CD14-positive monocyte (primary cell): ENCODE measurements around the gene EDEM1. TPM values are rescaled to one million over a fixed set of nuclear protein-coding genes. Genes with fewer than 3 reads are reported as not detected.
"Not testable (repeated sequence)": the region's sequence is repeated elsewhere in the genome, so short reads cannot be mapped to it uniquely, and the experiment has no call there.

Source experiments
- DNase-seq, 3 donors: peaks; one replicate each; pipeline ENCODE4 v3.0.0-alpha.2; 2011 to 2022
- H2AFZ ChIP-seq: 2 replicates; pipeline ENCODE4 v1.6.0; 2012; ENCODE audit warnings: mild to moderate bottlenecking, low read depth, low read length, inconsistent platforms; ENCODE audit not compliant: insufficient read depth, poor library complexity, severe bottlenecking
- H3K27ac ChIP-seq, 2 donors: 1 replicate in 1 of 2; 2 replicates in 1 of 2; pipeline ENCODE4 v1.5.1; 2012 to 2013; ENCODE audit warnings: low read length in 2 of 2, control low read depth in 1 of 2, inconsistent platforms in 1 of 2, low read depth in 1 of 2, mild to moderate bottlenecking in 1 of 2
- H3K27me3 ChIP-seq, 2 donors: one replicate each; pipeline versions ENCODE4 v1.6.0 to v1.6.1; 2011 to 2013; ENCODE audit warnings: low read length in 2 of 2; ENCODE audit not compliant: control insufficient read depth in 2 of 2, insufficient read depth in 2 of 2
- H3K36me3 ChIP-seq, 2 donors: replicated peaks in 1 of 2; 1 replicate in 1 of 2; 2 replicates in 1 of 2; pipeline versions ENCODE4 v1.5.1 to v1.6.1; 2012 to 2013; ENCODE audit warnings: low read length in 2 of 2, control low read depth in 1 of 2, inconsistent platforms in 1 of 2, mild to moderate bottlenecking in 1 of 2; ENCODE audit not compliant: insufficient read depth in 2 of 2, control insufficient read depth in 1 of 2
- H3K4me1 ChIP-seq, 2 donors: 1 replicate in 1 of 2; 2 replicates in 1 of 2; pipeline versions ENCODE4 v1.5.1 to v1.6.1; 2012 to 2013; ENCODE audit warnings: low read length in 2 of 2, control low read depth in 1 of 2, inconsistent platforms in 1 of 2, mild to moderate bottlenecking in 1 of 2, moderate library complexity in 1 of 2; ENCODE audit not compliant: insufficient read depth in 2 of 2, control insufficient read depth in 1 of 2
- H3K4me2 ChIP-seq: replicated peaks from 2 replicates; pipeline ENCODE3; 2012; ENCODE audit warnings: low read length, moderate library complexity, mild to moderate bottlenecking; ENCODE audit not compliant: poor library complexity, severe bottlenecking; ENCODE audit errors: extremely low read depth
- H3K4me3 ChIP-seq, 3 experiments: fragments of 200-600 bp in 1 of 3; sonication (generic) in 1 of 3; replicated peaks in 1 of 3; 1 replicate in 2 of 3; 2 replicates in 1 of 3; pipeline ENCODE4 v1.5.1; 2011 to 2013; ENCODE audit warnings: low read length in 3 of 3, mild to moderate bottlenecking in 3 of 3, control low read depth in 2 of 3, low read depth in 2 of 3, inconsistent platforms in 1 of 3, moderate library complexity in 1 of 3
- H3K79me2 ChIP-seq: 2 replicates; pipeline ENCODE4 v1.6.0; 2012; ENCODE audit warnings: mild to moderate bottlenecking, control low read depth, inconsistent platforms, low read length, moderate library complexity; ENCODE audit not compliant: insufficient read depth
- H3K9ac ChIP-seq: 2 replicates; pipeline ENCODE4 v1.6.0; 2017; ENCODE audit warnings: low read length, mild to moderate bottlenecking; ENCODE audit not compliant: insufficient read depth, poor library complexity, severe bottlenecking
- H3K9me3 ChIP-seq, 2 donors: replicated peaks in 1 of 2; 1 replicate in 1 of 2; 2 replicates in 1 of 2; pipeline versions ENCODE4 v1.5.1 to v1.6.1; 2012 to 2013; ENCODE audit warnings: low read length in 2 of 2, control low read depth in 1 of 2; ENCODE audit not compliant: control insufficient read depth in 1 of 2, insufficient read depth in 1 of 2
- H4K20me1 ChIP-seq: 2 replicates; pipeline ENCODE4 v1.6.0; 2012; ENCODE audit warnings: mild to moderate bottlenecking, low read length, control low read depth, moderate library complexity; ENCODE audit not compliant: insufficient read depth
- H3K27ac Mint-ChIP-seq, 7 donors: one replicate each; pipeline ENCODE4 v1.8.0; 2020; ENCODE audit warnings: mild to moderate bottlenecking in 7 of 7, mixed read lengths in 7 of 7, moderate library complexity in 6 of 7, inconsistent platforms in 2 of 7
- H3K27me3 Mint-ChIP-seq, 3 donors: one replicate each; pipeline ENCODE4 v1.8.0; 2021 to 2022; ENCODE audit warnings: low read depth in 3 of 3, mild to moderate bottlenecking in 3 of 3, mixed read lengths in 3 of 3, moderate library complexity in 3 of 3, inconsistent platforms in 1 of 3
- H3K36me3 Mint-ChIP-seq, 2 donors: one replicate each; pipeline ENCODE4 v1.8.0; 2020; ENCODE audit warnings: mixed read lengths in 2 of 2, inconsistent platforms in 1 of 2, mild to moderate bottlenecking in 1 of 2
- H3K4me1 Mint-ChIP-seq: one replicate; pipeline ENCODE4 v1.8.0; 2020; ENCODE audit warnings: mild to moderate bottlenecking, mixed read lengths
- H3K4me3 Mint-ChIP-seq, 2 donors: one replicate each; pipeline ENCODE4 v1.8.0; 2020; ENCODE audit warnings: mild to moderate bottlenecking in 2 of 2, mixed read lengths in 2 of 2, moderate library complexity in 1 of 2
- H3K9me3 Mint-ChIP-seq, 7 donors: one replicate each; pipeline ENCODE4 v1.8.0; 2020 to 2022; ENCODE audit warnings: mixed read lengths in 7 of 7, mild to moderate bottlenecking in 6 of 7, moderate library complexity in 6 of 7, inconsistent platforms in 2 of 7
- WGBS: methylation state at CpG from one replicate; pipeline ENCODE4 v1.1.5; 2013; ENCODE audit warnings: missing lambda C conversion rate; ENCODE audit not compliant: insufficient coverage; 5-methylcytosine and 5-hydroxymethylcytosine counted together
- intact Hi-C, 2 donors: fragments of 100-400 bp; cut with micrococcal nuclease; formaldehyde crosslinking; loops; one replicate each; pipeline versions ENCODE4 v1.15.0 to v1.15.1; 2023
- polyA plus RNA-seq, 3 donors: library from polyadenylated mRNA; depleted of rRNA in 1 of 3; unstranded in 2 of 3; stranded (reverse) in 1 of 3; fragments of 300-500 nt in 2 of 3; fragments of >200 nt in 1 of 3; fragmentation: Illumina TruSeq in 2 of 3; gene quantifications; 1 replicate in 2 of 3; 2 replicates in 1 of 3; pipeline ENCODE4 v1.2.3, GENCODE V29; 2012 to 2021
- TF ChIP-seq, protein P1 (sequence below): fragments of 200-600 bp; IDR thresholded peaks from one replicate; pipeline ENCODE4 v1.8.0; 2022; ENCODE audit warnings: antibody characterized with exemption, mild to moderate bottlenecking

Gene EDEM1
- polyA plus RNA-seq, 3 donors, result 17.5 to 31.7 (median 23.7) TPM

DNA sequence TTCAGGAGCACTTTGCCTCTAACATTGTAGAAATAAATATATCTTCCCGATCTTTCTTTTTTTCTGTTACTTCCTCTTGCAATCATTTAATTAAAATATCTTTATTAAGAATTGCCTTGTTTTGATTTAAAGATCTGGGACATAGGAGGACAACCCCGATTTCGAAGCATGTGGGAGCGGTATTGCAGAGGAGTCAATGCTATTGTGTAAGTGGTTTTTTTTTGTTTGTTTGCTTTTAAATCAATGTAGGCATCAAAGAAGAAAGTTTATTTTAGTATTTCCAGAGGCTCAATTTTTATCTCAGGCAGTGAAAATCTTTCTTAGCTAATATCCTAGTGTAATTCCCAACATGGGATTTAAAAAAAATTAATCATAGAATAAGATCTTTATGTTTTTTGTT is 15.5 kb upstream of the EDEM1 start:
- no peaks in the 10 kb centered on the region for H3K9me3 ChIP-seq
- H3K4me2 ChIP-seq, result no peak overlapping the region
- no peak overlapping the region for H3K9ac ChIP-seq
- TF ChIP-seq, protein P1, sequence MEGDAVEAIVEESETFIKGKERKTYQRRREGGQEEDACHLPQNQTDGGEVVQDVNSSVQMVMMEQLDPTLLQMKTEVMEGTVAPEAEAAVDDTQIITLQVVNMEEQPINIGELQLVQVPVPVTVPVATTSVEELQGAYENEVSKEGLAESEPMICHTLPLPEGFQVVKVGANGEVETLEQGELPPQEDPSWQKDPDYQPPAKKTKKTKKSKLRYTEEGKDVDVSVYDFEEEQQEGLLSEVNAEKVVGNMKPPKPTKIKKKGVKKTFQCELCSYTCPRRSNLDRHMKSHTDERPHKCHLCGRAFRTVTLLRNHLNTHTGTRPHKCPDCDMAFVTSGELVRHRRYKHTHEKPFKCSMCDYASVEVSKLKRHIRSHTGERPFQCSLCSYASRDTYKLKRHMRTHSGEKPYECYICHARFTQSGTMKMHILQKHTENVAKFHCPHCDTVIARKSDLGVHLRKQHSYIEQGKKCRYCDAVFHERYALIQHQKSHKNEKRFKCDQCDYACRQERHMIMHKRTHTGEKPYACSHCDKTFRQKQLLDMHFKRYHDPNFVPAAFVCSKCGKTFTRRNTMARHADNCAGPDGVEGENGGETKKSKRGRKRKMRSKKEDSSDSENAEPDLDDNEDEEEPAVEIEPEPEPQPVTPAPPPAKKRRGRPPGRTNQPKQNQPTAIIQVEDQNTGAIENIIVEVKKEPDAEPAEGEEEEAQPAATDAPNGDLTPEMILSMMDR, result no peak
- Mint-ChIP-seq H3K27me3 (no peaks in the 10 kb centered on the region), H3K4me3 (no peak overlapping the region), H3K36me3 (peaks cover 43 to 55% of the 10 kb centered on the region in 2 donors), H3K27ac (peak overlapping the region in 1 of 7 donors; percentile 40), H3K4me1 (peaks cover 23% of the 10 kb centered on the region), H3K9me3 (no peaks in the 10 kb centered on the region)
- intact Hi-C loops, result no loop called here
- H2AFZ ChIP-seq, result no peak overlapping the region
- peaks cover 14 to 28% of the 10 kb centered on the region in 2 donors for H3K4me1 ChIP-seq
- H3K27me3 ChIP-seq, result no peaks in the 10 kb centered on the region
- H3K4me3 ChIP-seq, result no peak overlapping the region
- WGBS, result 100% methylated on average over 3 of the region's 4 CpGs
- H3K36me3 ChIP-seq, result peaks cover 52 to 66% of the 10 kb centered on the region in 2 donors
- no peak overlapping the region for H3K27ac ChIP-seq
- peaks cover 78% of the 10 kb centered on the region for H4K20me1 ChIP-seq
- DNase-seq, result no peak
- H3K79me2 ChIP-seq, result peaks cover 96% of the 10 kb centered on the region

DNA sequence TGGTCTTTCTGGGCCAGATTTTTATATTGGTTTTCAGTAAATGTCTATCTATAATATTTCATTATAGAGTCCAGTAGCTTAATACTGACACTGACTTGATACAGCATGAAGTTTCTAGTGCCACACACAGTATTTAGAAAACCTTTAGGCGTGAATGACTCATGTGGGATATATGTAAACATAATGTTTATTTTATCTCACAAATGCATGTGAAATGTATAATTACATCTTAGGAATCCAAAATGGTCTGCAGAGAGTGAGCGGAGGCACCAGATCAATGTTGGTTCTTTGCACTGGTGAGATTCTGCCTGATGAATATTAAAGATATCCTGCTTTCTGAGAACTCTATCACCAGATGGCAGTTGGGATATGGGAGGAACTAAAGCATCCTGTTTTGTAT is 8.5 kb upstream of the EDEM1 start:
- Histone ChIP-seq H4K20me1 (peaks cover 60% of the 10 kb centered on the region), H3K36me3 (peaks cover 66 to 83% of the 10 kb centered on the region in 2 donors), H3K4me1 (peaks cover 12 to 18% of the 10 kb centered on the region in 2 donors), H3K27ac (peak overlapping the region in 1 of 2 donors; percentile 18), H3K79me2 (peaks cover 85% of the 10 kb centered on the region)
- H3K4me3 ChIP-seq, intact Hi-C loops, DNase-seq, H3K27me3 Mint-ChIP-seq, H3K4me2 ChIP-seq, H3K9me3 ChIP-seq, H3K9me3 Mint-ChIP-seq, H2AFZ ChIP-seq, H3K27me3 ChIP-seq, H3K9ac ChIP-seq, H3K4me3 Mint-ChIP-seq: not testable (repeated sequence)
- Mint-ChIP-seq H3K36me3 (peaks cover 53 to 77% of the 10 kb centered on the region in 2 donors), H3K4me1 (peaks cover 23% of the 10 kb centered on the region), H3K27ac (peak overlapping the region in 1 of 7 donors; percentile 38)
- no CpG with 5 or more reads among the region's 2 CpGs for WGBS
